HG03196 (cell line): ENCODE results near the gene FMNL2.
"Not testable (repeated sequence)": the region's sequence is repeated elsewhere in the genome, so short reads cannot be mapped to it uniquely, and the experiment has no call there.

Experiments
- ATAC-seq: cut with Tn5 transposase; IDR thresholded peaks from one replicate; pipeline ENCODE4 v1.9.1; 2021; ENCODE audit not compliant: unreplicated experiment

The FMNL2 gene

DNA sequence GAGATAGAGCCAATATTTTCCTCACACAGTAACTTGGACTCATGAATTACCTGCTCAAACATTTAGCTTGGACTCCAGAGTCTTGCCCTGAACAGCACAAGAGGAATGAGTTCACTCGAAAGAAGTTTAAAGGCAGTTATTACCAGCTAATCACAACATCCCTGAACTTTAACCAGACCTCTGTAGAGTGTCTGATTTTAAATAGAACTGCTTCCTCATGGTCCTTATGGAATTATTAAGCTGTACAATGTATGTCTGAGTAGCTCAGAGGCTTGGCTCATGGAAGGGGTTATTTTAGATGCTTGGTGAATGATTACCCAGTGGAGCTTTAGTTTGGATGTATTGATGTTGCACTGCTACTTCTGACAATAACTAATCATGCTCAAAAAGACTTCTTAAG lies 183.1 kb downstream of the FMNL2 start:
- ATAC-seq, result no peak

DNA sequence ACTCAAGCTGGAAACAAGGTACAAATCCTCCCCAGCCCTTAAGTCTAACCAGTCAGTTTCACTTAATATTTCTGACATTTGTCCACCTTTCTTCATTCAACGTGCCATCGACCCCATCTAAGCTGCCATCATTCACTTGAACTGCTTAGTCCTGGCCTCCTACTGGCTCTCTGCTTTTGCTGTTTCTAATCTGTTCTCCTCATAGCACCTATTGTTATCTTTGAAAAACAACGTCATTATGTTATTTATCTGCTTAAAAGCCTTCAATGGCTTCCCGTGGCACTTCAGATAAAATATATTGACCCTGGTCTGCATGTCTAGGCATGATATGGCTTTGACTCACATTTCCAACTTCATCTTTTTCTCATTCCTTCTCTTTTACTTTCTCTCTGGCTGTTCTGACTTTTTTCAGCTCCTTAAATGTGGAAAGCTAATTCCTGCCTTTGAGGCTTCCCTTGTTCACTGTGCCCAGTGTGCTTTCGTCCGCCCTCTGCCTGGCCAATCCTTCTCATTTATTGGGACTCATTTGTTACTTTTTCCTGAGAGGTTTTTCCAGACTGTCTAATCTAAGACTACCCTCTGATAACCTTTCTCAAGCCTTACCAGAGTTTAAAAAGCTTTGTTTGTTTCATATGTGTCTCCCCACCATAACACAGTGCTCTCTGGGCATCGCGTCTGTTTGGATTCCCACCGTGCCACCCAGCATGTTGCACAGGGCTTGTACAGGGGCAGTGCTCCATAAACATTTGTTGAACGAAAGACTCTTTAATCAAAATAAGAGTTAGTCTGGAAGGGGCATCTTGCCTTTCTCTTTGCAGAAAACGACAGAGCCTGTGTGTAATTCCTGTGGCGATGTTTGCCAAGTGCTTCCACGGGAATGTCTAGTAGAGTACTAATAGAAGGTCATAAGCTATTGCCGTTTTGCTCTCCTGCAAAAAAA lies 183.9 kb downstream of the FMNL2 start:
- ATAC-seq, result no peak

DNA sequence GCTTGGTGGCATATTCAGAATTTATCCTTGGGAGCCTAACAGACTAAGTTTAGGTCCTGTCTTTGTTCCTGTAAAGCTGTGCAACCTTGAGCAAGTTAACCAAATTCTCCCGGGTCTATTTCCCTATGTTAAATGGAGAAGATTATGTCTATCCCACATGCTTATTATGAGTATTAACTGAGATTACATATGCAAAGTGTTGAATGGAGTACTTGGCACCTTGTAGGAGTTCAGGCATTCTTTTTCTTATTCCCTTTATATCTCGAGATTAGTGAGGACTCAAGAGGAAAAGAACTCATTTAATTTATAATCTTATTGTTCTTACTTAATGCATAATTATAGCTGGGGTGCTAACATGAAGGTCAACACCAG lies 184.6 kb downstream of the FMNL2 start:
- ATAC-seq, result no peak

DNA sequence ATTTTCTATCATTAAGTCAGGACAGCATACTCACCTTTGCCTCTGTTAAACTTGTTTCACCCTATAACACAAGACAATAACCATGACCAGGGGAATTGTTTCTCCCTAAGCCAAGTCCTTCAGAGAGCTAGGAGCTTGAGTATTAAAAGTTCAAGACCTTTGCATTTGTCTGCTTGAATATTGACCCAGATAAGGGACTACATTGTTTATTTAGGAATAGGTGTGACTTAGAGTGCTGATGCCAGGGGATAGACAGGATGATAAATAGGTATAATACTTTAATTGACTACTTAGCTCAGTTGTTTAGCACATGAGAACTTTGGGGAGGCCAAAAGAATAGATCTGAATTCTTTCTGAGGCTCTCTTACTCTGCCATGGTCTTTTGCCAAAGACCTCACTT lies 185.8 kb downstream of the FMNL2 start:
- no peak for ATAC-seq

DNA sequence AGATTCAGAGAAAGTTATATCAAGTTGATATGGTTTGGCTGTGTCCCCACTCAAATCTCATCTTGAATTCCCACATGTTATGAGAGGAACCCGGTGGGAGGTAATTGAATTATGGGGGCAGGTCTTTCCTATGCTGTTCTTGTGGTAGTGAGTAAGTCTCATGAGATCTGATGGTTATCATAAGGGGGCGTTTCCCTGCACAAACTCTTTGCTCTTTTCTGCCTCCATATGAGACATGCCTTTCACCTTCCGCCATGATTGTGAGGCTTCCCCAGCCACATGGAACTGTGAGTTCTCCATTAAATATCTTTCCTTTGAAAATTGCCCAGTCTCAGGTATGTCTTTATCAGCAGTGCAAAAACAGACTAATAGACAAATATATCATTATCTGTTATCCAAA lies 187.5 kb downstream of the FMNL2 start:
- ATAC-seq, result not testable (repeated sequence)

DNA sequence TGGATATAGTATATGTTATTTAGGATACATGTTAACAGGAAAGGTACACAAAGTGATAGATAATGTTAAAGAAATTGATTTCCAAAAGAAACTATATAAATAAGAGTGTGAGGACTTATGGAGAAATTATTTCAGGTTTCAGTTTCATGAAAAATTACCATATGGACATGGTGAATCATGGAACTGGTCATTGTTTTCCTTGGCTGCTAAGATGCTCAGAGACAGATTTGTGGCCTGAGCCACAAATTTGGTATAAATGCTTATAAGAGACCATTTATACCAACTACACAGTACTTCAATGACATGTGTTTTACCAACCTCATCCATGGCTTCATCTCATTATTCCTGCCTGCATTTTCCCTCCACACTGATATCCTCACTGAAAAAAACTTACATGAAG lies 188.1 kb downstream of the FMNL2 start:
- ATAC-seq, result no peak

DNA sequence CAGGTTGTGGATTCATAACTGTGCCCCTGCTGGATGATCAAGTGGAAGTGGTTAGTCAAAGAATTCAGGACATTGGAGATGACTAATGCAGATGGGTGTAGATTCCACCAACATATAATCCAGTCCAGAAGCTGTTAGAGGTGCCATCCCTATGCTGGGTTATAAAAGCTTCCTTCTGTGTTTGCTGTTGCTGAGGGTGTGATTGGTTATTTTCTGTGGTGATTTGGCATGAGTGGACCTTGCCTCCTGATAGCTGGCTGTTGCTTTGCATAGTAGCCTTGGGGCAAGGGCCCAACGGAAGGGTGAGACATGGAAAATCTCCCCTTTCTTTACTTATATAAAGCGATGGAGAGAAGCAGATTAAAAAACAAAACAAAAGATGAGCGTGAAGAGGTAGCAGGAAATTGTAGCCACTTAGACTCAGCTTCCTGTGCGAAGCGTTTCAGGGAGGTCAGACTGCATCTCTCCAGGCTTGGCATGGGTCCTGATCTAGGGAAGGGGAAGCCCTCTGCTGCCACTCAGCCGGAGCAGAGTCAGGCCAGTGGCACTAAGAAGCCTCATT lies 190.4 kb downstream of the FMNL2 start:
- ATAC-seq, result no peak

DNA sequence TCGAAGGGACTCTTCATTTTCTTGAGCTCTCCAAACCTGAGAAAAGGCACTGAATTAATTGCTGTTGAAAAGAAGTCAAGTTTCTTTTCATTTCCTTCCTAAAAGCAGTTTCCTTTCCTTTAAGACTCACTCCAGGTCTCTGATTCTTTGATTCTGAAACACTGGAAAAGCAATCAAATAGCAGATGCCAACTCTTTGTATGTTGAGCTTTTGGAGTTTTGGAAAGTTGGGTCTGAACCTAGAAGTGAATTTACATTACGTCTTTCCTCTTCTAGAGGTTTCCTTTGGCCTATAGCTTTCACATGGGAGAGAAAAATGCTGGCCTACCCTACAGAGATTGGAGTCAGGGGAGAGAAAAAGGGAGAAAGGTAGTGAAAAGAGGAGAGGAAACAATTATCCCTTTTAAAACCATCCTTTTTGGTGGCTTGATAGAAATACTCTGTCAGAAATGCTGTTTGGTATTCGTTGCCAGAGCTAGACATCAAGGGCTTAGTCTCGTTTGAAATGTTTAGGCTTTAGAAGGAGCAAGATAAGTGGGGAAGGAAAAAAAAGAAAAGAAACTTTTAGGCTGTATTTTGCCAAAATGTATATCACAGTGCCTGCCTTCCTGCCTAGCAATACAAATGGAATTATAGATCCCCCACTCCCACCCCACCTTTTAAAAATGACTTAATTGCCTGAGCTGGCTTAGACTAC lies 194.6 kb downstream of the FMNL2 start:
- ATAC-seq, result no peak

DNA sequence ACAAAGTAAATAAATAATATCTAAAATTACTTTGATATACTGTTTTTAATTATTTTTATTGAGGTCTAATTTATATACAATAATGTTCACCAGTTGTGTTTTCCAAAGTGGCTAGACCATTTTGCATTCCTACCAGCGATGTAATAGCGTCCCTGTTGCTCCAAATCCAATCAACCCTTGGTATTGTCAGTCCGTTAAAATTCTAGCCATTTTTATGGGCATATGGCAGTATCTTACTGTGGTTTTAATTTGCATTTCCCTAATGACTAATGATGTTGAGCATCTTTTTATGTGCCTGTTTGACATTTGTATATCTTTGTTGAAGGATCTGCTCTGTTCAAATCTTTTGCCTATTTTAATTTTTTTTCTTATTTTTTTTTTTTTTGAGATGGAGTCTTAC lies 197.3 kb downstream of the FMNL2 start:
- ATAC-seq, result no peak

DNA sequence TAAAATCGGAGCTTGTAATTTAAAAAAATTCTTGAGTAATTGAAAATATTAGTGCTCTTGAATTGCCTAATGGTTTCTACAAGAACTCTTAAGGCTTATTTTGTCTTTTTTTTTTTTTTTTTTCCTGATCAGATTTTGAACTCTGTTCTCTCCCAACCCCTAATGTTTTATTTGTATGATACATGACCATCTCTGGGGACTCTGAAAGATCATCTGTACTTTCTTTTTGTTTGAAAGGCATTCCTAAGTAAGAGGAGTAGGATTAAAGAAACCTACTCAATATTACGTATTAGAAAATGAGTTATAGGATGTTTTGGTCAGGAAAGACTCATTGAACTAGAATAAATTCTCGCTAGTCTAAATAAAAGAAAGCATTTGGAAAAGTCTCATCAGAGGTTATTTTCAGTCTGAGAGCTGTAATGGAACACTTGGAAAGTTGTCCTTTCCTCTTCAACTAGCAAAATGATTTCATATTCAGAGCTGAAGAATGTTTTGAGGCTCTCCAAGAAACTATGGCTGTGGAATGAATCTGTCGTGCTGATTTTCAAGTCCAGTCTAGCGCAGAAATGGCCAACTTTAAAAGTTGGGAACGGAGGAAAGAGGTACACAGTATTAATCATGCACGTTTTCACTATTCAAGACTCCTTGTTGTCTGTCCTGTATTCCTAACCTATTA lies 199.6 kb downstream of the FMNL2 start:
- no peak for ATAC-seq

DNA sequence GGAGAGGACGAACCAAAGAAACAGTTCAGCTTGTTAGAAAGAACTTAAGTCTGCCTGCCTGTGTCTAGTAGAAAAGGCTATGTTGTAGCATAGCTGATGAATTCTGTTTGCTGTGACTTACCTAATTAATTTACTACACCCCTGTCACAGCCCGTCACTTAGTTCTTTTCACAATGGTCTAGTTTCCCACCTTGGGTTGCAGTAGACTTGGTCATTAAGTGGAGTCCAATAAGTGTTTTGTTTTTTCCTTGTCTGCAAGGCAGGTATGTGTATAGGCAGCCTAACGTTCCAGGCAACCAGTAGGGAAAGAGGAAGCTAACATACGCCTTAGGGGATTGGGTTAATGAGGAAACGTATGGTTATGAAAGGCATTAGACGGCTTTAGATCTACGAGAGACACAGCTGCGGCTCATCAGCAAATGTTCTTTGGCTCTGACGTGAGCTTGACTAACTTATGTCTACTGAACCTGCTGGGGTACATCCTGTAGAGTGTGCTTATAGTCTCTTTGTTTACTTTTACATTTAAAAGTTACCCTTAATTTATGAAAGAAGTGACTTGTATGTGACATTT lies 202.2 kb downstream of the FMNL2 start:
- no peak for ATAC-seq

DNA sequence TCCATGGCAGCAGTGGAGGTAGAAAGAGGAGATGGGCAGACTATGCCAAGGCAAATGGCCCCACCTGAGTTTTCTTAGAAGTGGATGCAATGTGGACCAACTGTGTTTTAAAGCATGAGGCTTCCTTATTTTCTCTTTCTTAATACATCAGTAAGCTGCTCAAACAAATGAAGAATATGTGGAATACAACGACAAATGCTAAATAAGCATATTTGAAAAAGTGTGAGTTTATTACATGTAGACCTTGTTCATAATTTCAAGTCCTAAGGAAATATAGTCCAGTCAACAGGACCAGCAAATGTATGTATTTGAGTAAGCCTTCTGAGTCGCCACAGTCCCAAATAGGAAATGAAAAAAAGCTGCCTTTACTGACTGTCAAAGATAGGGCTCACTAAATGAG lies 204.4 kb downstream of the FMNL2 start:
- ATAC-seq, result no peak

DNA sequence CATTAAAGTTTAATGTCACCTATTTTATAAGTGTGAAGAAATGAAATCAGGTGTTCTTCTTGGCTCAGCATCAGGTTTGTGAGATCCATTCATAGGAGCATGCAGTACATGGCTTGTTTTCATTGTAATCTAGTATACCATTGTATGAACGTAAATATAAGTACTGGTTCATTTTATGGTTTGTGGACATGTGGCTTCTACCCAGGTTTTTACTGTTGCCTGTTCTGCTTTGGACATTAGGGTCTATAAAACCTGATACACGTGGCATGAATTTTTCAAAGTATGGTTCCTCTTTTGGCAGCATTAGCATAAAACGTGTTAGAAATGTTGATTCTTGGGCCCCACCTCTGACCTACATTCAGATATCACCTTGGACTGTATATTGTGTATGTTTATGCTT lies 206.7 kb downstream of the FMNL2 start:
- ATAC-seq, result no peak

DNA sequence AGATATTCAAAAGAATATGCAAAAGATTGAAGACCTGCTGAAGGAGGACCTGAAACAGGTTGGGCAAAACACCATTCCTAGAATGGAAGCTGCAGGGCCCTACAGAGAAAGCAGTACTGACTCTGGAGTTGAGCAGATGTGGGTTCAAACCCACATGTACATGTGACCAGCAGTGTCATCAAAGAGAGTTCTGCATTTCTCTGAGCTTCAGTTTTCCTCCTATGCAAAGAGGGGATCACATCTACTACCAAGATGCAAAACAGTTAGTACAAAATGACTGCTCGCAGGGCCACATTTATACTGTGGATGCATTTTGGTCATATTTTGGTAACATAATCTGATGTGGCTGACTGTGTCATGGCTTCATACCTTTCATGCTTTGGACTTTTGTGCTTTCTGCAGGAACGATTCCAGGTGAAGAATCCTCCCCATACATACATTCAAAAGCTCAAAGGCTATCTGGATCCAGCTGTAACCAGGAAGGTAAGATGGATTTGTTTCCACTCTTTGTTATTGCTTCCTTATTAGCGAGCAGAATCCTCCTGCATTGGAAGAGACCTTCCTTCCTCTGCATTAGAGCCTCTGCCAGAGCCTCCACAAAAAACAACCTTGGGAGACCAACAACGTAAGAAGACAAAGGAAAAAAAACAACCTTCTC lies 207.5 kb downstream of the FMNL2 start:
- ATAC-seq, result no peak

DNA sequence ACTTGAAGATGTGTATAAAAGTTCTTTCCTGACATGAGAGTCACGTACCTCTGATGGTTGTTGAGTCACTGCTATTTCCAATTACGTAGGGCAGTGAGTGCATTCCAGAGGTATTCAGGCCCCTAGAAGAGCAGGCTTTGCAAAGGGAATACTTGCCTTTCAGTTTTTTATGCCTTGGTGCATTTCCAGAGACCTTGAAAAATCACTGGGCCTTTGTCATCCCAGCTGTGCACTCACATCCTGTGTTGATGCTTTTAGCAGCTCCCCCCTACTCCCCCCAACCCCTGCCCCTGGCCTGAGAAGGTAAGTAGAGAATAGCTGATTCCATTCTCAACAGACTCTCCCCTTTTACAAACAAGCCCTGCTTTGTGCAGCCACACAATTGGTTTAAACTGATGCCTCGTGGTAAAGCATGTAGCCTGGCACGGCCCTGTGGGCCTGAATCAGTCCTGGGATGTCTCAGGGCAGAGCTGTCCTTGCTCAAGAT lies 208.1 kb downstream of the FMNL2 start:
- no peak for ATAC-seq

DNA sequence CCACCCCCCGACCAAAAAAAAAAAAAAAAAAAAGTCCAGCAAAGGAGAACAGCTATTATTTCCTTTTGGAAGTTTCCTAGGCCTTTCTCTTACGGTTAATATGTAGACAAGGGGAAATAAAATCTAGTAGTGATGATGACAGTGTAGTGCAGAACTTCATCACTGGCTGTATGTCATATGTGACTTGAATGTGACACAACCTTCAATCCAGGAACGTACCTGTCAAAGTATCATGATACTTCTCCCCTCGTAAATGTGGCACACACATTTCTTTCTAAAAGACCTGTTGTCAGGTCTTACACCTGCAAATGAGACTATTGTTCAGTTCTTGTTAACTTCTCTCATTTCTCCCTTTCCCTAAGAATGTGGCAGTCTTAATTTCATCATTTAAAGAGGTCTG lies 208.7 kb downstream of the FMNL2 start:
- no peak for ATAC-seq

DNA sequence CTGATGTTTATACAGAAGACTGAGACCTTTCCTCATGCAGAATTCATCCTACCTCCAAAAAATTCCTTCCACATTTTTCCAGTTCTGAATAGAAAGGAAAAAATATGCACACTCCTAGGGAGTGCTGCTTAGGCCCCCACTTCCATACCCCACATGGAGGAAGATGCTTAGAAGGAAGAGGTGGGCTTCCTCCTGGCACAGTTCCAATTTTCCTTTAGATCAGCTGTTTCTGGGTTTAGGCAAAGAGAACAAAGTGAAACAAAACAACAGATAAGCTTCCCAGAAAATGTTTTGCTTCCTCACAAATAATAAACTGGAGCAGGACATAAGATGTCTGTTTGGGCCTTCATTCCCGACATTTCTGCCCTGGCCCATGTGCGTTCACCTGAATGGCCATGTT lies 209.7 kb downstream of the FMNL2 start:
- no peak for ATAC-seq

DNA sequence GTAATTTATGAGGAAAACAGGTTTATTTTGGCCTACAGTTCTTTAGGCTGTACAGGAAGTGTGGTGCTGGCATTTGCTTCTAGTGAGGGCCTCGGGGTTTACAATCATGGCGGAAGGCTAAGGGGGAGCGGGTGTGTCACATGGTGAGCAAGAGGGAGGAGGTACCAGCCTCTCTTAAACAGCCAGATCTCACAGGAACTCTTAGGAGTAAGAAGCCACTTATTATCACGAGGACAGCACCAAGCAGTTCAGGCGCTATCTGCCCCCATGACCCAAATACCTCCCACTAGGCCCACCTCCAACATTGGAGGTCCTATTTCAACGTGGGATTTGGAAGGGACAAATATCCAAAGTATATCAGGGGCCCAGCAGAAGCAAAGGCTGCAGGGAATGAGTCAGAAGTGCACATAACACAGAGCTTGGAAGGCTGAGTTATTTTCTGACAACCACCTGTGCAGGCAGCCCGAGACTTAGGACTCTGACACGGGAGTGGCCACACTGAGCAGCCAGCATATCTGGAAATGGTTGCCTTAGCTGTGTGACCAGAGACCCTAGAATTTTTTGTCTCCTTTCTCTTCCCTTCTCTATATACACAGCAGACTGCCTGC lies 211.4 kb downstream of the FMNL2 start:
- ATAC-seq, result no peak

DNA sequence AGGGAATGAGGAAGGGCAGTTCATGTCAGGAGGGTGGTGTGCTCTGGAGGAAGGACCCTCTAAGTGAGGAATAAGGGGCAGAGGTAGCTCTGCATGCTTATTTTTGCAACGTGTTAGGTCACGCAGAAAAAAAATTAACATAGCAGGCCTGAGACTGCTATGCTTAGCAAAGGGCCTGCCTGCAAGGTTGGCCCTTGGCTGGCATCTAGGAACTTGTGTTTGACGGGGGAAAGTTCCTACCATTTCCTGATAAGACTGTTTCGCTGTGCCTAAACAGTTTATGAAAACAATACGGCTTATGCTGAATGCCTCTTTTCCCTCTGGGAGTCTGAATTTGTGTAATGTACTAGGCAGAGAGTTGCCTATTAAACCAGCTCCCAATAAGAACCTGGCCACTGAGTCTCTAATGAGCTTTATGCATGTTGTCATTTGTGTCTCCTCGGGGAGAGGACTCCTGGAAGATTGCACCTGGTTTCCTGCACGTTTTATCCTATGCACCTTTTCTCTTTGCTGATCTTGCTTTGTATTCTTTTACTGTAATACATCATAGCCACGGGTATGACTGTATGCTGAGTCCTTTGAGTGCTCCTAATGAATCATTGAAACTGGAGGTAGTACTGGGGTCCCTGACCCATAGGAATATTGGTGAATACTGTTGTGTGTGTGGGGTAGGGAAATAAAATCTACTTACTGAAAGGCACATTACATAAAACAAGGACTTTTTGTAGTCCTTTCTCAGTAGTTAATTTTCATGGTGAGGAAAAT lies 213.3 kb downstream of the FMNL2 start:
- ATAC-seq, result no peak
